HepG2 (cell line): ENCODE data around the gene SBK3.

Experiments used
- CTCF ChIP-seq: sonication (generic); formaldehyde crosslinking; IDR thresholded peaks from 2 replicates; pipeline ENCODE4 v1.5.0; 2020; ENCODE audit warnings: mild to moderate bottlenecking, missing genetic modification reagents, moderate library complexity
- FOSL2 ChIP-seq: sonication (generic); formaldehyde crosslinking; IDR thresholded peaks from 2 replicates; pipeline ENCODE4 v1.4.0; 2020; ENCODE audit warnings: missing genetic modification reagents
- MTA1 ChIP-seq: sonication (generic); formaldehyde crosslinking; IDR thresholded peaks from 2 replicates; pipeline ENCODE4 v1.4.0; 2020; ENCODE audit warnings: missing genetic modification reagents, mild to moderate bottlenecking, borderline replicate concordance
- MTF1 ChIP-seq: sonication (generic); formaldehyde crosslinking; IDR thresholded peaks from 2 replicates; pipeline ENCODE4 v1.5.0; 2020; ENCODE audit warnings: missing genetic modification reagents
- NR0B2 ChIP-seq: sonication (generic); formaldehyde crosslinking; IDR thresholded peaks from 2 replicates; pipeline ENCODE4 v1.4.0; 2020; ENCODE audit warnings: mild to moderate bottlenecking, missing genetic modification reagents
- ZNF547 ChIP-seq: sonication (generic); formaldehyde crosslinking; IDR thresholded peaks from 2 replicates; pipeline ENCODE4 v1.5.1; 2020; ENCODE audit warnings: mild to moderate bottlenecking, missing genetic modification reagents
- ZZZ3 ChIP-seq: sonication (generic); formaldehyde crosslinking; IDR thresholded peaks from 2 replicates; pipeline ENCODE4 v1.4.0; 2020; ENCODE audit warnings: missing genetic modification reagents, mild to moderate bottlenecking, borderline replicate concordance

GRCh38 chr19:55559684-55560083, 14.3 kb upstream of the SBK3 start:
- TF ChIP-seq FOSL2 (CRISPR knock-in tag) (no peak), ZNF547 (CRISPR knock-in tag) (no peak), MTF1 (CRISPR knock-in tag) (no peak), NR0B2 (no peak), MTA1 (CRISPR knock-in tag) (no peak), CTCF (CRISPR knock-in tag) (no peak), ZZZ3 (CRISPR knock-in tag) (no peak)
